Kidney epithelial cell (primary cell): Measurements from ENCODE around the gene LRP1. TPM values are rescaled to one million over a fixed set of nuclear protein-coding genes. Genes with fewer than 3 reads are reported as not detected.

ENCODE experiments used
- DNase-seq: peaks from one replicate; pipeline ENCODE4 v3.0.0-alpha.2; 2010; ENCODE audit warnings: low read depth
- H3K27me3 ChIP-seq: 2 replicates; pipeline ENCODE4 v1.6.0; 2011; ENCODE audit warnings: low read length; ENCODE audit not compliant: control insufficient read depth, insufficient read depth
- H3K36me3 ChIP-seq: 2 replicates; pipeline ENCODE4 v1.5.1; 2011; ENCODE audit warnings: low read length; ENCODE audit not compliant: control insufficient read depth, insufficient read depth
- H3K4me3 ChIP-seq: 2 replicates; pipeline ENCODE4 v1.5.1; 2011; ENCODE audit warnings: low read depth, mild to moderate bottlenecking, control low read depth, low read length
- CTCF ChIP-seq: IDR thresholded peaks from 2 replicates; pipeline ENCODE4 v1.5.1; 2011; ENCODE audit warnings: mild to moderate bottlenecking, moderate library complexity, low read length, control low read depth, inconsistent platforms; ENCODE audit not compliant: insufficient read depth, poor library complexity, severe bottlenecking
- total RNA-seq: library from RNA; depleted of rRNA; stranded (reverse); fragments of >200 nt; gene quantifications from 2 replicates; pipeline ENCODE4 v1.2.3, GENCODE V29; 2015

LRP1 gene
- total RNA-seq, 1 donor from 2014 or later: 40.2 TPM

- H3K36me3 ChIP-seq: peaks cover 2% of the 10 kb centered on the region
- no peak overlapping the region for H3K4me3 ChIP-seq
- no peak for DNase-seq
- no peaks in the 10 kb centered on the region for H3K27me3 ChIP-seq
- no peak for TF ChIP-seq CTCF
Measured at GRCh38 chr12:57204454-57204853, 76.2 kb downstream of the LRP1 start.

DNA sequence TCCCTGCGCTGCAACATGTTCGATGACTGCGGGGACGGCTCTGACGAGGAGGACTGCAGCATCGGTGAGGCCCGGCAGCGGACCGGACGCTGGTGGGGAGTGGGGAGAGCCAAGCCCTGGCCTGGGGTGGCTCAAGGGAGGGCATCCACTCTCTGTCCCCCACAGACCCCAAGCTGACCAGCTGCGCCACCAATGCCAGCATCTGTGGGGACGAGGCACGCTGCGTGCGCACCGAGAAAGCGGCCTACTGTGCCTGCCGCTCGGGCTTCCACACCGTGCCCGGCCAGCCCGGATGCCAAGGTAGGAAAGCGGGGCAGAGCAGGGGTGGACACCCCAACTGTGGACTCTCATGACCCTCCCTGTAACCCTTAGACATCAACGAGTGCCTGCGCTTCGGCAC is 76.9 kb downstream of the LRP1 start:
- no peak for DNase-seq
- no peaks in the 10 kb centered on the region for H3K27me3 ChIP-seq
- H3K36me3 ChIP-seq: peaks cover 2% of the 10 kb centered on the region
- H3K4me3 ChIP-seq: no peak overlapping the region
- TF ChIP-seq CTCF: no peak

- DNase-seq: no peak
- TF ChIP-seq CTCF: no peak
- H3K27me3 ChIP-seq: no peaks in the 10 kb centered on the region
- H3K4me3 ChIP-seq: no peak overlapping the region
- peaks cover 2% of the 10 kb centered on the region for H3K36me3 ChIP-seq
Measured at GRCh38 chr12:57205931-57206330, 77.6 kb downstream of the LRP1 start.

DNA sequence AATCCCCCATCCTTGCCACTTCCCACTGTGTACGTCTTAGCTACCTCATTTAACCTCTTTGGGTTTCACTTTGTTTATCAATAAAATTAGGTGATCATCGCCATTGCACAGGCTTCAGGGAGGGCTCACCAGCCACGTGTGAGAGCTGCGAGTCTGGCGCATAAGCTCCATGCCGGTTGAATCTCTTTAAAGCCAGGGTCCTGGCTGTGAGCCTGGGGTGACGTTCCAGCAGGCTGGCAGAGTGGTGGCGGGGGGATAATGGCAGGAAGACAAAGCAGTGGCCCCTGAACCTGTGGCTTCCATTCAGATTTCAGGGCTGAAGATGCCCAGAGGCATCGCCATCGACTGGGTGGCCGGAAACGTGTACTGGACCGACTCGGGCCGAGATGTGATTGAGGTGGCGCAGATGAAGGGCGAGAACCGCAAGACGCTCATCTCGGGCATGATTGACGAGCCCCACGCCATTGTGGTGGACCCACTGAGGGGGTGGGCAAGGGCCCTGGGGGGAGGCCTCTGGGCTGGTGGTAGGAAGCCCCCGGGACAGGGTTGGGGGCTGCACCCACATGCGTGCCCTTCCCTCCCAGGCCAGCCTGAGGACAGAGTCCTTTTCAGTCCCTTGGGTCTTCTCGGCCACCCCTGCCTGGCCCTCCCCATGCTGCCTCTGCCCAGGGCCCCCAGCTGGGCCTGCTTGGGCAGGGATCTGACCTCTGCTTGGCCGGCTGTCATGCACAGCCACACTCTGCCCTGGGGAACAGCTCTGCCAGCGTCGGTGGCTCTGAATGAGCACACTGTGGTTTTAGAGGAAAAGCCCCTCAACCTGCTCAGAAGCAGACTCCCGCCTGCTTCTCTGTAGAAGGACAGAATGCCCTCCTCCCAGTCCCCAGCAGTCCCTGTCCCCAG is 79.7 kb downstream of the LRP1 start:
- TF ChIP-seq CTCF: no peak
- Histone ChIP-seq H3K27me3 (no peaks in the 10 kb centered on the region), H3K36me3 (peaks cover 2% of the 10 kb centered on the region), H3K4me3 (no peak overlapping the region)
- DNase-seq: no peak

DNA sequence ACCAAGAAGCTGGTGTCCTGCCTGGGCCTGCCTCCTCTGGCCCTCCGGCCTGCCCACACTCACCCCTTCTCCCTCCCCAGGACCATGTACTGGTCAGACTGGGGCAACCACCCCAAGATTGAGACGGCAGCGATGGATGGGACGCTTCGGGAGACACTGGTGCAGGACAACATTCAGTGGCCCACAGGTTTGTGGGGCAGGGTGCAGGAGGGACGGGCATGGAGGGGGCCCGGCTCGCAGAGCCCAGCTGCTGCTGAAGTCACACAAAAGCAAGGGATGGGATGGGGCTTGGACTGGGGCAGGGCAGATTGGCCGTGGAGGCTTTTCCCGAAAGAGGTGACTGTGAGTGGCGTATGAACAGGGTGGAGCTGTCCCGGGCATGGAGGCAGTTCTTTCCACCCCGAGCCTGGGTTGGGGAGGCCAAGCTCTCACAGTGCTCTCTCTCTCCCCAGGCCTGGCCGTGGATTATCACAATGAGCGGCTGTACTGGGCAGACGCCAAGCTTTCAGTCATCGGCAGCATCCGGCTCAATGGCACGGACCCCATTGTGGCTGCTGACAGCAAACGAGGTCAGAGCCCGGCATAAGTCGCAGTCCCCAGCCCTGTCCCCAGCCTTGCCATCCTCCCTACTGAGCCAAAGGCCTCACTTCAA is 80.5 kb downstream of the LRP1 start:
- no peak for DNase-seq
- no peak for TF ChIP-seq CTCF
- Histone ChIP-seq H3K4me3 (no peak overlapping the region), H3K27me3 (no peaks in the 10 kb centered on the region), H3K36me3 (peaks cover 2% of the 10 kb centered on the region)
